ENCODE data around the gene GPX6. TPM values are rescaled to one million over a fixed set of nuclear protein-coding genes. Genes with fewer than 3 reads are reported as not detected.

The GPX6 gene
- total RNA-seq, 1 experiment from 2014 or later, result not detected

DNA sequence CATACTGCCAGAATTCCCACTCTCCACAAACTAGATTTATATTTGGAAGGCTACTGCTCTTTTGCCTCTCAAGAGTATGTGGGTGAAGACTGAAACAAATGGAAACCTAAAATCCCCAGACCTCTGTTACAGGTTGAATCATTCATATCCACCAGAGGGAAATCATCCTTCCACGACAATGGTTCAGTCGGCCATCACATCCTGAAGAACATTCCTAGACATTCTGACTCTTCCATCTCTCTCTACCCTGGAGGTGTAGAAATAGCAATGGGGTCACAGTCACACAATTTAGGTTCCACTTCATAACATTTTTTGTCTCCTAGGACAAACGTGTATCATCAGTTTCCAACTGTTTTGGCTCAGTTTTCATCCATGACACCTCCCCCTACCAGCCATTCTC is 18.7 kb upstream of the GPX6 start:
- Histone ChIP-seq H3K14ac (ENCODE audit: insufficient read depth, low read length) (no peak overlapping the region), H4K5ac (ENCODE audit: insufficient read length, low read depth, low read length) (no peak overlapping the region), H2BK5ac (ENCODE audit: insufficient read length, low read length) (no peak overlapping the region), H3K27ac (ENCODE audit: insufficient read length, low read depth, low read length) (no peak overlapping the region), H4K91ac (ENCODE audit: insufficient read length, low read depth, low read length) (no peak overlapping the region), H3K23me2 (ENCODE audit: insufficient read length, low read depth, low read length, poor library complexity, severe bottlenecking) (peaks cover 9% of the 10 kb centered on the region), H2AFZ (ENCODE audit: low read length) (no peak overlapping the region), H3T11ph (ENCODE audit: low read length) (no peak overlapping the region), H3K23ac (ENCODE audit: insufficient read length, low read depth, low read length) (no peak overlapping the region), H2BK20ac (ENCODE audit: low read depth, low read length, poor library complexity, severe bottlenecking) (no peak overlapping the region), H3K79me1 (ENCODE audit: insufficient read depth, low read depth, low read length, poor library complexity, severe bottlenecking) (no peaks in the 10 kb centered on the region), H3K4ac (ENCODE audit: low read depth, low read length) (no peak overlapping the region), H3K9ac (ENCODE audit: extremely low read depth, insufficient read length, low read length) (no peak overlapping the region), H3K79me2 (ENCODE audit: insufficient read depth, low read length) (no peaks in the 10 kb centered on the region), H2BK12ac (ENCODE audit: insufficient read length, low read depth, low read length) (no peak overlapping the region), H3K4me1 (ENCODE audit: insufficient read depth, low read length) (no peaks in the 10 kb centered on the region), H3K4me2 (ENCODE audit: insufficient read depth, insufficient read length, low read length) (no peak overlapping the region), H4K20me1 (ENCODE audit: control insufficient read depth, insufficient read depth, insufficient read length) (no peaks in the 10 kb centered on the region), H3K56ac (ENCODE audit: insufficient read length, low read depth, low read length) (no peak overlapping the region), H4K8ac (replicated peaks; ENCODE audit: insufficient read length, low read depth, low read length) (no peak overlapping the region), H2BK15ac (ENCODE audit: low read depth, low read length) (no peak overlapping the region), H2AK5ac (ENCODE audit: insufficient read length, low read length) (no peak overlapping the region), H3K27me3 (ENCODE audit: insufficient read depth, low read length) (no peaks in the 10 kb centered on the region), H3K9me3 (ENCODE audit: control insufficient read depth, low read depth, low read length) (no peaks in the 10 kb centered on the region), H2BK120ac (ENCODE audit: low read depth, low read length, poor library complexity, severe bottlenecking) (no peak overlapping the region), H3K18ac (ENCODE audit: insufficient read length, low read depth, low read length) (no peak overlapping the region)
- Mint-ChIP-seq H3K9me3 (no peaks in the 10 kb centered on the region; a peak in 1 of 5 replicates), H3K4me1 (peaks cover 30% of the 10 kb centered on the region in 2 experiments), H3K27me3 (ENCODE audit: low read depth) (peaks cover 5% of the 10 kb centered on the region), H3K36me3 (ENCODE audit: insufficient read depth in 1 of 3, low read depth in 3 of 3) (no peaks in the 10 kb centered on the region; a peak in 1 of 7 replicates), H3K4me3 (no peak overlapping the region), H3K27ac (no peak overlapping the region)
- TF ChIP-seq, protein P1, sequence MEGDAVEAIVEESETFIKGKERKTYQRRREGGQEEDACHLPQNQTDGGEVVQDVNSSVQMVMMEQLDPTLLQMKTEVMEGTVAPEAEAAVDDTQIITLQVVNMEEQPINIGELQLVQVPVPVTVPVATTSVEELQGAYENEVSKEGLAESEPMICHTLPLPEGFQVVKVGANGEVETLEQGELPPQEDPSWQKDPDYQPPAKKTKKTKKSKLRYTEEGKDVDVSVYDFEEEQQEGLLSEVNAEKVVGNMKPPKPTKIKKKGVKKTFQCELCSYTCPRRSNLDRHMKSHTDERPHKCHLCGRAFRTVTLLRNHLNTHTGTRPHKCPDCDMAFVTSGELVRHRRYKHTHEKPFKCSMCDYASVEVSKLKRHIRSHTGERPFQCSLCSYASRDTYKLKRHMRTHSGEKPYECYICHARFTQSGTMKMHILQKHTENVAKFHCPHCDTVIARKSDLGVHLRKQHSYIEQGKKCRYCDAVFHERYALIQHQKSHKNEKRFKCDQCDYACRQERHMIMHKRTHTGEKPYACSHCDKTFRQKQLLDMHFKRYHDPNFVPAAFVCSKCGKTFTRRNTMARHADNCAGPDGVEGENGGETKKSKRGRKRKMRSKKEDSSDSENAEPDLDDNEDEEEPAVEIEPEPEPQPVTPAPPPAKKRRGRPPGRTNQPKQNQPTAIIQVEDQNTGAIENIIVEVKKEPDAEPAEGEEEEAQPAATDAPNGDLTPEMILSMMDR (conservative IDR thresholded peaks at IDR 0.05), result no peak
- DNase-seq, result no peak
- no CpG with 5 or more reads among the region's 3 CpGs for WGBS (ENCODE audit: extremely low coverage, insufficient read length, low lambda C conversion rate)

Data from H9 (cell line).